ENCODE measurements around the gene STMN1.
"Not testable (repeated sequence)": the region's sequence is repeated elsewhere in the genome, so short reads cannot be mapped to it uniquely, and the experiment has no call there.

The STMN1 gene

DNA sequence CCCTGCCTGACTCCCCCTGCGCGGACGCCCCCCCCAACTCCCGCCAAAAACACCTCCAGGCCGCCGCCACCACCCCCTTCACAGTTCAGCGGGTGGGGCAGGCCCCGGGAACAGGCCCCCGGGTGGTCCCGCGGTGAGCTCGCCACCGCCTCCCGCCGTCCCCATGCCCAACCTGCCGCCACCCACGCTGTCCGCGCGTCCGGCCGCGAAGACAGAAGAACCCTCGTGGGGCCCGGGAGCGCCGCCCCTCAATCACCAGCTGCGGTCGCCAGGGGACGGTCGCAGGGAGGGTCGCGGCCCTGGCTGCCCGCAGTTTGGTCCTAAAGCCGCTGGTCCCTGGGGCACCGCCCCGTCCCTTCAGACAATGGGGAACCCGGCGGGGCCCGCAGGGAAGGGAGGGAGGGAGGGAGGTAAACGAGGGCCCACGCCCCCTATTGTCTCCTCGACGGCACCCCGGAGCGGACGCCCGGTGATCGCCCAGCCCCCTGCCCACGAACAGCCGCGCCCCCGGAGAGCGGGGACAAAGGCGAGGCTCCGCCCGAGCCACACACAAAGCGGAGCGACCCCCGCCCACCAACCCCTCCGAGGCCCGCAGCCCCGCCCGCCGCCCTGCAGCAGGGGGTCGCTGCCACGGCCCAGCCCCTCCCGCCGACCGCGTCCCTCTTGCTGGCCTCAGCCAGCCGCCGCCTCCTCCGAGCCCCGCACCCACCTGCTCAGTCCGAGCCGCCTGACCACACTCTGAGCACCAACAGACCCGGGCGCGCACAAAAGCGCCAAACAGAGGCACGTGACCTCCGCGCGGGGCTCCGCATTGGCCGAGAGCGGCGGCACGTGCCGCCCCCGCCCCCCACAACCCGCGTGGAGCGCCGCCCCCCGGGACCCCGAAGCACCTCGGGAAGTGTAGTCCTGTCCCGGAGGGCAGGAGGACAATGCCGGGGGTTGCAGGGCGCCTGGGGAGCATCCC, at the start of gene STMN1:
STMN1 (minus strand) TSS at position 740 of the 964 bp plus-strand sequence. CDS start 1,743 bp downstream, outside the sequence.
- H3K36me3 ChIP-seq (ENCODE audit: control insufficient read depth in 5 of 5, insufficient read depth in 5 of 5, low read length in 5 of 5) = peaks cover 0 to 11% (median 8%) of the 10 kb centered on the region in 5 donors
- H3K9ac ChIP-seq (ENCODE audit: low read length in 5 of 5) = peak within 1 kb of the TSS in 3 of 5 donors; percentile 45 to 71 (median 58)
- peak within 1 kb of the TSS; percentile 55 to 81 (median 65) for H3K4me3 ChIP-seq (ENCODE audit: low read depth in 1 of 5, low read length in 5 of 5)
- H3K4me1 ChIP-seq (ENCODE audit: control insufficient read depth in 5 of 5, insufficient read depth in 5 of 5, low read length in 5 of 5) = peaks cover 0 to 26% (median 18%) of the 10 kb centered on the region in 5 donors
- H3K9me3 ChIP-seq (ENCODE audit: control insufficient read depth in 5 of 5, low read length in 5 of 5) = no peaks in the 10 kb centered on the region
- no peak within 1 kb of the TSS for H3K27ac ChIP-seq (ENCODE audit: low read depth, low read length)
- no peaks in the 10 kb centered on the region for H3K27me3 ChIP-seq (ENCODE audit: control insufficient read depth in 5 of 5, insufficient read depth in 4 of 5, low read length in 5 of 5)

DNA sequence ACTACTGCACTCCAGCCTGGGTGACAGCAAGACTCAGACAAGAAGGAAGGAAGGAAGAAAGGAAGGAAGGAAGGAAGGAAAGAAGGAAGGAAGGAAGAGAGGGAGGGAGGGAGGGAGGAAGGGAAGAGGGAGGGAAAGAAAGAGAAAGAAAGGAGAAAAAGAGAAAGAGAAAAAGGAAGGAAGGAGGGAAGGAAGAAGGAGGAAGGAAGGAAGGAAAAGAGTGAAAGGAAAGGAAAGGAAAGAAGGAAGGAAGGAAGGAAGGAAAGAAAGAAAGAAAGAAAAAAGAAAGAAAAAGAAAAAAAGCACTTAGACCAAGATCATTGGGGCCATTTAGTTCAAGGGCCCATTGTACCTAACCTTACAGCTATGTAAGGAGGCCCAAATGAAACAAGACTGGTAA, 49.3 kb upstream of the STMN1 start:
- Histone ChIP-seq H3K9ac (ENCODE audit: low read length in 5 of 5) (no peak overlapping the region), H3K4me1 (ENCODE audit: control insufficient read depth in 5 of 5, insufficient read depth in 5 of 5, low read length in 5 of 5) (peaks cover 3 to 17% (median 11%) of the 10 kb centered on the region in 5 donors), H3K4me3 (ENCODE audit: low read depth in 1 of 5, low read length in 5 of 5) (no peak overlapping the region), H3K27me3 (ENCODE audit: control insufficient read depth in 5 of 5, insufficient read depth in 4 of 5, low read length in 5 of 5) (no peaks in the 10 kb centered on the region), H3K27ac (ENCODE audit: low read depth, low read length) (no peak overlapping the region), H3K9me3 (ENCODE audit: control insufficient read depth in 5 of 5, low read length in 5 of 5) (peaks cover 0 to 6% (median 4%) of the 10 kb centered on the region in 5 donors), H3K36me3 (ENCODE audit: control insufficient read depth in 5 of 5, insufficient read depth in 5 of 5, low read length in 5 of 5) (peaks cover 7 to 29% (median 20%) of the 10 kb centered on the region in 5 donors)

DNA sequence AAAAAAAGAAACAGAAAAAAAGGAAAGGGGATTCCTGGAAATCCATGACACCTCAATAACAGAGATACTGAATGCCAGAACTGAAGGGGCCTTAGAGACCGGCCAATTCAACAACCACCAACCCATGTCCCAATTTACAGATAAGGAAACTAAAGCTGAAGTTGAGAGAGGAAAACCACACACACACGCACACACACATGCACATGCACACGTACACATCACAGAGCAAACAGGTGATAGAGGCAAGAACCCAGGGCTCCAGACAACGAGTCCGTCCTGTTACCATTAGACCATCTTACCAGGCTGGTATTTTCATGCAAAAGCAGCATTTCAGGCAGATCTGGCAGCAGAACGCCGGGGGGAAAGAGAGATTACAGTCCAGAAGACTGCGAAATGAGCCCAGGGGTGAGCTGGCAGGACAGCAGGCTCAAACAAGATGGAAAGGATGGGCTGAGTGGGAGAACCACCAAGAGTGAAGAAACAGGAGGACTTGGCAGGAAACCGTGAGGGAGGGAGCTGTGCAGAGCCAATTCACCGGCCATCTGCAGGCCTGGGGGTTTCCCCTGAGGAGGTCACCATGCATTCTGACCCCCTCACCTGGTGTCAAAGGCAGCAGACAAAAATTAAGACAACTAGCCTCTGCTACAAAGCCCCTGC, 48.2 kb upstream of the STMN1 start:
- H3K9me3 ChIP-seq (ENCODE audit: control insufficient read depth in 5 of 5, low read length in 5 of 5) = peaks cover 0 to 6% (median 4%) of the 10 kb centered on the region in 5 donors
- H3K27ac ChIP-seq (ENCODE audit: low read depth, low read length) = no peak overlapping the region
- H3K4me1 ChIP-seq (ENCODE audit: control insufficient read depth in 5 of 5, insufficient read depth in 5 of 5, low read length in 5 of 5) = peaks cover 3 to 17% (median 11%) of the 10 kb centered on the region in 5 donors
- no peaks in the 10 kb centered on the region for H3K27me3 ChIP-seq (ENCODE audit: control insufficient read depth in 5 of 5, insufficient read depth in 4 of 5, low read length in 5 of 5)
- no peak overlapping the region for H3K4me3 ChIP-seq (ENCODE audit: low read depth in 1 of 5, low read length in 5 of 5)
- no peak overlapping the region for H3K9ac ChIP-seq (ENCODE audit: low read length in 5 of 5)
- H3K36me3 ChIP-seq (ENCODE audit: control insufficient read depth in 5 of 5, insufficient read depth in 5 of 5, low read length in 5 of 5) = peaks cover 0 to 18% (median 10%) of the 10 kb centered on the region in 5 donors

DNA sequence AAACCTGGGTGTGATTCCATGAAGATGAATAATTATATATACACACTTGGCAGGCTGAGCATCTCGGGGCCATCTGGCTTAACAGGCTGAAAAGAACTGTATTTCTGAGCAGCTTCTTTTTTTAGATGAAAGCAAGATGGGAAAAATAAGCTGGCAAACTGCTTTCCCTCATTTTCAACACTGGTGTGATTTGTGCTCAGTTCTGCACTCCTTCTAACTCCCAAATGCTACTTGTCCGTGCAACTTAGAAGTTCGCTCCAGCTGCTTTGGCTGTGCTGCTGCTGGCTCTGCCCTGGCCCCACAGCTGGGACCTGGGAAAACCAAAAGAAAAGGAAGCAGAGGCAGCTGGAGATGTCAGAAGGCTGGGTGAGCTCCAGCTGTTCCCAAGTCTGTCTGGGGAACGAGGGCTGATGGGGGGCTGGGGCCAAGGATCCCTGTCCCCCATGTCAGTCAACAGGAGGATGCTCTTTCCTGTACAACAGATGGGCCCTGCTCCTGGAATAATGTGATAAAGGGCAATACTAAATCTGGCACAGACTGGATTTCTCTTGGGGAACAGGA, 46.7 kb upstream of the STMN1 start:
- Histone ChIP-seq H3K9ac (ENCODE audit: low read length in 5 of 5) (no peak overlapping the region), H3K27ac (ENCODE audit: low read depth, low read length) (no peak overlapping the region), H3K9me3 (ENCODE audit: control insufficient read depth in 5 of 5, low read length in 5 of 5) (peaks cover 0 to under 1% (median 0%) of the 10 kb centered on the region in 5 donors), H3K4me3 (ENCODE audit: low read depth in 1 of 5, low read length in 5 of 5) (no peak overlapping the region), H3K36me3 (ENCODE audit: control insufficient read depth in 5 of 5, insufficient read depth in 5 of 5, low read length in 5 of 5) (peaks cover 0 to 3% (median 0%) of the 10 kb centered on the region in 5 donors), H3K27me3 (ENCODE audit: control insufficient read depth in 5 of 5, insufficient read depth in 4 of 5, low read length in 5 of 5) (no peaks in the 10 kb centered on the region), H3K4me1 (ENCODE audit: control insufficient read depth in 5 of 5, insufficient read depth in 5 of 5, low read length in 5 of 5) (peaks cover 3 to 17% (median 11%) of the 10 kb centered on the region in 5 donors)

DNA sequence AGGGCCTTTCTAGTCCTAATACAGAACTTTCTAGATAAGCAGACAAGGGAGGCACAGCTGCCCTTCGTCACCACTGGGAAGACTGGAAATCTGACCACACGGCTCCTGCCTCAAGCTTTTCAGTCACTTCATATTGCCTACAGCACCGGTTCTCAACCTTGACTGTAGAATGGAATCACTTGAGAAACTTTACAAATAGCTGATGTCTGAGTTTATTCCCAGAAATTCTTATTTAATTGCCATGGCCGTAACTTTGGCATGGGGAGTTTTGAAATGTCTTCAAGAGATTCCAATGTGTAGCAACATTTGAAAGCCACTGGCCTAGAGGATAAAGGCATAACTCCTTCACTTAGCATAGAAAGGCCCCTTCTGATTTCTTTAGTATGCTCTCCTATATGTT, 42.4 kb upstream of the STMN1 start:
- H3K27me3 ChIP-seq (ENCODE audit: control insufficient read depth in 5 of 5, insufficient read depth in 4 of 5, low read length in 5 of 5) = no peaks in the 10 kb centered on the region
- H3K4me3 ChIP-seq (ENCODE audit: low read depth in 1 of 5, low read length in 5 of 5) = no peak overlapping the region
- H3K9ac ChIP-seq (ENCODE audit: low read length in 5 of 5) = no peak overlapping the region
- no peaks in the 10 kb centered on the region for H3K36me3 ChIP-seq (ENCODE audit: control insufficient read depth in 5 of 5, insufficient read depth in 5 of 5, low read length in 5 of 5)
- H3K4me1 ChIP-seq (ENCODE audit: control insufficient read depth in 5 of 5, insufficient read depth in 5 of 5, low read length in 5 of 5) = peaks cover 0 to 11% (median 7%) of the 10 kb centered on the region in 5 donors
- peaks cover 0 to under 1% (median 0%) of the 10 kb centered on the region in 5 donors for H3K9me3 ChIP-seq (ENCODE audit: control insufficient read depth in 5 of 5, low read length in 5 of 5)
- no peak overlapping the region for H3K27ac ChIP-seq (ENCODE audit: low read depth, low read length)

DNA sequence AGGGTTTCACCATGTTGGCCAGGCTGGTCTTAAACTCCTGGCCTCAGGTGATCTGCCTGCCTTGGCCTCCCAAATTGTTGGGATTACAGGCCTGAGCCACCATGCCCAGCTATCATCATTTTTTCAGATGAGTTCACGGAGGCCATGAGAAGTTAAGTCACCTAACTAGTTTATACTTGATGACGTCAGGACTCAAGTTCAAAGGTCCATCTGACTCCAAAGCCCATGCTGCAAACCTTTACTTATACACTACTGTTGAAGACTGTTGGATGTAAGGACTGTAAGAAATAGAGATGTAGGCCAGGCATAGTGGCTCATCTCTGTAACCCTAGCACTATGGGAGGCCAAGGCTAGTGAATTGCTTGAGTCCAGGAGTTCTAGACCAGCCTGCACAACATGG, 40.8 kb upstream of the STMN1 start:
- Histone ChIP-seq H3K27me3 (ENCODE audit: control insufficient read depth in 5 of 5, insufficient read depth in 4 of 5, low read length in 5 of 5) (no peaks in the 10 kb centered on the region), H3K27ac (ENCODE audit: low read depth, low read length) (no peak overlapping the region), H3K36me3 (ENCODE audit: control insufficient read depth in 5 of 5, insufficient read depth in 5 of 5, low read length in 5 of 5) (no peaks in the 10 kb centered on the region), H3K4me3 (ENCODE audit: low read depth in 1 of 5, low read length in 5 of 5) (no peak overlapping the region), H3K4me1 (ENCODE audit: control insufficient read depth in 5 of 5, insufficient read depth in 5 of 5, low read length in 5 of 5) (no peaks in the 10 kb centered on the region), H3K9me3 (ENCODE audit: control insufficient read depth in 5 of 5, low read length in 5 of 5) (peaks cover 0 to 6% (median 0%) of the 10 kb centered on the region in 5 donors), H3K9ac (ENCODE audit: low read length in 5 of 5) (no peak overlapping the region)

DNA sequence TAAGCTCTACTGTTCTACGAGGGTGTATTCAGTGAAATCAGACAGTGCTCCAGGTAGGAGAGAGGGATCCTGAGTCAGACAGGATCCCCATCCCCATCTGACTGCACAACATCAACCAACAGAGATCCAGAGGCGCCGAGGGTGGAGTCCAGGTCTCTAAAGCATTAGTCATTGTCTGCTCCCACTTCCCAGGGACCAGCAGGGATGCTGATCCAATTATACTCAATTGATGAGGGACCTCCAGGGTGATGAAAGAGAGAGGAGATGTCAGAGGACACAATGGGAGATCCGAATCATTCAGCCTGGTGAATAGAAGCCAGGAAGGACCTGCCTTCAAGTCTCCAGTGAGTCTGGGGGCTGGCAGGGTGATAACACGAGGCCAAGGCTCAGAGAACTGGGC, 39.5 kb upstream of the STMN1 start:
- H3K27ac ChIP-seq (ENCODE audit: low read depth, low read length) = no peak overlapping the region
- no peaks in the 10 kb centered on the region for H3K27me3 ChIP-seq (ENCODE audit: control insufficient read depth in 5 of 5, insufficient read depth in 4 of 5, low read length in 5 of 5)
- H3K4me1 ChIP-seq (ENCODE audit: control insufficient read depth in 5 of 5, insufficient read depth in 5 of 5, low read length in 5 of 5) = no peaks in the 10 kb centered on the region
- no peak overlapping the region for H3K4me3 ChIP-seq (ENCODE audit: low read depth in 1 of 5, low read length in 5 of 5)
- H3K9me3 ChIP-seq (ENCODE audit: control insufficient read depth in 5 of 5, low read length in 5 of 5) = peaks cover 0 to 6% (median 0%) of the 10 kb centered on the region in 5 donors
- no peak overlapping the region for H3K9ac ChIP-seq (ENCODE audit: low read length in 5 of 5)
- H3K36me3 ChIP-seq (ENCODE audit: control insufficient read depth in 5 of 5, insufficient read depth in 5 of 5, low read length in 5 of 5) = no peaks in the 10 kb centered on the region

DNA sequence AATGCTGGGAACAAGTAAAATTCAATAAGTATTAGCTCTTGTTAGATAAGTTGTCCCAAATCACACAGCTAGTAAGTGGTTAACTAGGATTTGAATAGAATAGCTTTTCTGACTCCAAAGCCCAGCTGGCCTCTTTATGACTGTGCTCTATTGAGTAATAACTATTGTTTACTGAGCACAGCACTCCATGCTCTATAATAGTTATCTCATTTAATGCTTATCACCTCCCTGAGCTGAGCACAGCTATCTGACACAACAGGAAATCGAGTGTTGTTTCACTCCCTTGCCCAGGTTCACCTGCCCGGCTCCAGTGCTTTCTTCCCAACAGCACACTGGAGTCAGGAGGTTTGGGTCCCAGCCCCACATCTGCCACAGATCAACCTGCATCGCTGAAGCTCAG, 38.8 kb upstream of the STMN1 start:
- H3K27me3 ChIP-seq (ENCODE audit: control insufficient read depth in 5 of 5, insufficient read depth in 4 of 5, low read length in 5 of 5) = no peaks in the 10 kb centered on the region
- no peak overlapping the region for H3K4me3 ChIP-seq (ENCODE audit: low read depth in 1 of 5, low read length in 5 of 5)
- H3K9ac ChIP-seq (ENCODE audit: low read length in 5 of 5) = no peak overlapping the region
- H3K27ac ChIP-seq (ENCODE audit: low read depth, low read length) = no peak overlapping the region
- H3K9me3 ChIP-seq (ENCODE audit: control insufficient read depth in 5 of 5, low read length in 5 of 5) = peaks cover 0 to 6% (median 0%) of the 10 kb centered on the region in 5 donors
- H3K4me1 ChIP-seq (ENCODE audit: control insufficient read depth in 5 of 5, insufficient read depth in 5 of 5, low read length in 5 of 5) = no peaks in the 10 kb centered on the region
- H3K36me3 ChIP-seq (ENCODE audit: control insufficient read depth in 5 of 5, insufficient read depth in 5 of 5, low read length in 5 of 5) = no peaks in the 10 kb centered on the region

DNA sequence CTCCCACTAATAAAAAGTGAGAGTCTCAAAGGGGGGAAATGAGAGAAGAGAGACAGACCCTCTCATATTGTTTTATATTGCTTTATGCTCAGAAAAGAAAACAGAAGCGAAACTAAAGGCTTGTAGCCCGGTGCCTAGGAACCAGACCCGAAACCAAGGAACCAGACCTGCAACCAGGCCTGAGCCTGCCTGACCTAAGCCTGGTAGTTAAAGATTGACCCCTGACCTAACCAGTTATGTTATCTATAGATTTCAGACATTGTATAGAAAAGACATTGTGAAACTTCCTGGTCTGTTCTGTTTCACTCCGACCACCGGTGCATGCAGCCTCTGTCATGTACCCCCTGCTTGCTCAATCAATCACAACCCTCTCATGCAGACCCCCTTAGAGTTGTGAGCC, 37.3 kb upstream of the STMN1 start:
- not testable (repeated sequence) for H3K9me3 ChIP-seq (ENCODE audit: control insufficient read depth in 5 of 5, low read length in 5 of 5); H3K27ac ChIP-seq (ENCODE audit: low read depth, low read length); H3K9ac ChIP-seq (ENCODE audit: low read length in 5 of 5); H3K4me3 ChIP-seq (ENCODE audit: low read depth in 1 of 5, low read length in 5 of 5); H3K36me3 ChIP-seq (ENCODE audit: control insufficient read depth in 5 of 5, insufficient read depth in 5 of 5, low read length in 5 of 5); H3K27me3 ChIP-seq (ENCODE audit: control insufficient read depth in 5 of 5, insufficient read depth in 4 of 5, low read length in 5 of 5); H3K4me1 ChIP-seq (ENCODE audit: control insufficient read depth in 5 of 5, insufficient read depth in 5 of 5, low read length in 5 of 5)
